H9 (cell line): ENCODE data around the gene AP1B1. TPM values are rescaled to one million over a fixed set of nuclear protein-coding genes. Genes with fewer than 3 reads are reported as not detected.
A peak's percentile ranks its signal among the peaks of the same experiment; 100 is the strongest.

Source experiments
- DNase-seq: peaks from one replicate; pipeline ENCODE4 v3.0.0-alpha.2; 2017
- H2AFZ ChIP-seq: one replicate; pipeline ENCODE4 v1.6.1; 2013; ENCODE audit warnings: mild to moderate bottlenecking, low read length, control low read depth, moderate library complexity
- H2AK5ac ChIP-seq: 2 replicates; pipeline ENCODE4 v1.6.1; 2013; ENCODE audit warnings: low read length, control low read depth, mixed read lengths; ENCODE audit not compliant: insufficient read length
- H2BK120ac ChIP-seq: one replicate; pipeline ENCODE4 v1.6.1; 2013; ENCODE audit warnings: low read depth, mild to moderate bottlenecking, low read length, control low read depth, inconsistent platforms; ENCODE audit not compliant: poor library complexity, severe bottlenecking
- H2BK12ac ChIP-seq: 2 replicates; pipeline ENCODE4 v1.6.1; 2013; ENCODE audit warnings: low read length, control low read depth, mixed read lengths, low read depth; ENCODE audit not compliant: insufficient read length
- H2BK15ac ChIP-seq: 2 replicates; pipeline ENCODE4 v1.6.1; 2013; ENCODE audit warnings: low read depth, low read length, control low read depth
- H2BK20ac ChIP-seq: one replicate; pipeline ENCODE4 v1.6.1; 2013; ENCODE audit warnings: low read depth, mild to moderate bottlenecking, low read length, control low read depth, inconsistent platforms; ENCODE audit not compliant: poor library complexity, severe bottlenecking
- H2BK5ac ChIP-seq: 2 replicates; pipeline ENCODE4 v1.6.1; 2013; ENCODE audit warnings: low read length, control low read depth, mixed read lengths; ENCODE audit not compliant: insufficient read length
- H3K14ac ChIP-seq: 2 replicates; pipeline ENCODE4 v1.6.1; 2013; ENCODE audit warnings: low read length, control low read depth; ENCODE audit not compliant: insufficient read depth
- H3K18ac ChIP-seq: 2 replicates; pipeline ENCODE4 v1.6.1; 2013; ENCODE audit warnings: low read depth, mild to moderate bottlenecking, mixed read lengths, low read length, control low read depth; ENCODE audit not compliant: insufficient read length
- H3K23ac ChIP-seq: 2 replicates; pipeline ENCODE4 v1.6.1; 2013; ENCODE audit warnings: low read length, control low read depth, mixed read lengths, low read depth; ENCODE audit not compliant: insufficient read length
- H3K23me2 ChIP-seq: 2 replicates; pipeline ENCODE4 v1.6.1; 2013; ENCODE audit warnings: low read depth, mild to moderate bottlenecking, mixed read lengths, low read length, control low read depth; ENCODE audit not compliant: insufficient read length, poor library complexity, severe bottlenecking
- H3K27ac ChIP-seq: 2 replicates; pipeline ENCODE4 v1.5.1; 2013; ENCODE audit warnings: low read length, control low read depth, mixed read lengths, low read depth; ENCODE audit not compliant: insufficient read length
- H3K27me3 ChIP-seq: 2 replicates; pipeline ENCODE4 v1.6.1; 2013; ENCODE audit warnings: low read length, control low read depth, inconsistent platforms; ENCODE audit not compliant: insufficient read depth
- H3K4ac ChIP-seq: 2 replicates; pipeline ENCODE4 v1.6.1; 2013; ENCODE audit warnings: low read depth, mild to moderate bottlenecking, control low read depth, inconsistent platforms, low read length, moderate library complexity
- H3K4me1 ChIP-seq: 2 replicates; pipeline ENCODE4 v1.6.1; 2013; ENCODE audit warnings: low read length, control low read depth, inconsistent platforms; ENCODE audit not compliant: insufficient read depth
- H3K4me2 ChIP-seq: 2 replicates; pipeline ENCODE4 v1.6.1; 2013; ENCODE audit warnings: low read length, control low read depth, mixed read lengths; ENCODE audit not compliant: insufficient read length, insufficient read depth
- H3K56ac ChIP-seq: 2 replicates; pipeline ENCODE4 v1.6.1; 2013; ENCODE audit warnings: low read depth, mild to moderate bottlenecking, mixed read lengths, low read length, control low read depth; ENCODE audit not compliant: insufficient read length
- H3K79me1 ChIP-seq: 2 replicates; pipeline ENCODE4 v1.6.1; 2013; ENCODE audit warnings: low read depth, mild to moderate bottlenecking, moderate library complexity, low read length, control low read depth, inconsistent platforms; ENCODE audit not compliant: insufficient read depth, poor library complexity, severe bottlenecking
- H3K79me2 ChIP-seq: 2 replicates; pipeline ENCODE4 v1.6.1; 2013; ENCODE audit warnings: low read length, control low read depth, inconsistent platforms; ENCODE audit not compliant: insufficient read depth
- H3K9ac ChIP-seq: 2 replicates; pipeline ENCODE4 v1.6.1; 2013; ENCODE audit warnings: low read length, control low read depth, mixed read lengths; ENCODE audit not compliant: insufficient read length; ENCODE audit errors: extremely low read depth
- H3K9me3 ChIP-seq: one replicate; pipeline ENCODE4 v1.6.1; 2013; ENCODE audit warnings: low read depth, low read length, inconsistent platforms; ENCODE audit not compliant: control insufficient read depth
- H3T11ph ChIP-seq: one replicate; pipeline ENCODE4 v1.6.1; 2013; ENCODE audit warnings: mild to moderate bottlenecking, low read length, control low read depth, inconsistent platforms
- H4K20me1 ChIP-seq: one replicate; pipeline ENCODE4 v1.6.1; 2013; ENCODE audit not compliant: control insufficient read depth, insufficient read length, insufficient read depth
- H4K5ac ChIP-seq: 2 replicates; pipeline ENCODE4 v1.6.1; 2013; ENCODE audit warnings: low read depth, mild to moderate bottlenecking, mixed read lengths, low read length, control low read depth; ENCODE audit not compliant: insufficient read length
- H4K8ac ChIP-seq: replicated peaks from 2 replicates; pipeline ENCODE4 v1.6.1; 2013; ENCODE audit warnings: low read length, control low read depth, mixed read lengths, low read depth; ENCODE audit not compliant: insufficient read length
- H4K91ac ChIP-seq: 2 replicates; pipeline ENCODE4 v1.6.1; 2013; ENCODE audit warnings: low read depth, mild to moderate bottlenecking, moderate library complexity, mixed read lengths, low read length, control low read depth; ENCODE audit not compliant: insufficient read length
- H3K27ac Mint-ChIP-seq, 3 experiments: 2 replicates in 2 of 3; 3 replicates in 1 of 3; pipeline ENCODE4 v1.8.0; 2020 to 2021; ENCODE audit warnings: mixed read lengths in 3 of 3, mild to moderate bottlenecking in 1 of 3, moderate library complexity in 1 of 3
- H3K27me3 Mint-ChIP-seq: 2 replicates; pipeline ENCODE4 v1.8.0; 2021; ENCODE audit warnings: low read depth, mild to moderate bottlenecking, moderate library complexity, mixed read lengths
- H3K36me3 Mint-ChIP-seq, 3 experiments: 2 replicates in 2 of 3; 3 replicates in 1 of 3; pipeline ENCODE4 v1.8.0; 2020 to 2021; ENCODE audit warnings: low read depth in 3 of 3, mixed read lengths in 3 of 3; ENCODE audit not compliant: insufficient read depth in 1 of 3
- H3K4me1 Mint-ChIP-seq, 2 experiments: 2 replicates each; pipeline ENCODE4 v1.8.0; 2020; ENCODE audit warnings: mixed read lengths in 2 of 2
- H3K4me3 Mint-ChIP-seq, 2 experiments: 2 replicates in 1 of 2; 3 replicates in 1 of 2; pipeline ENCODE4 v1.8.0; 2020 to 2021; ENCODE audit warnings: mild to moderate bottlenecking in 2 of 2, mixed read lengths in 2 of 2, moderate library complexity in 1 of 2
- H3K9me3 Mint-ChIP-seq, 2 experiments: 2 replicates in 1 of 2; 3 replicates in 1 of 2; pipeline ENCODE4 v1.8.0; 2020; ENCODE audit warnings: mild to moderate bottlenecking in 2 of 2, mixed read lengths in 2 of 2, moderate library complexity in 1 of 2
- WGBS: extraction: QIAGEN DNeasy Blood & Tissue Kit; methylation state at CpG from one replicate; pipeline ENCODE4 v1.1.7; 2013; ENCODE audit warnings: missing lambda C conversion rate, low lambda C conversion rate, mixed read lengths; ENCODE audit not compliant: insufficient read length; ENCODE audit errors: extremely low coverage; 5-methylcytosine and 5-hydroxymethylcytosine counted together
- total RNA-seq: library from RNA; stranded (reverse); gene quantifications from 2 replicates; pipeline ENCODE4 v1.2.1, GENCODE V29; 2021
- TF ChIP-seq, protein P1 (sequence below): fragments of 200-600 bp; sonication (generic); conservative IDR thresholded peaks from 3 replicates; pipeline ENCODE4 v1.8.0; 2021; ENCODE audit warnings: antibody characterized with exemption, mild to moderate bottlenecking

AP1B1 gene
- total RNA-seq, 1 experiment from 2014 or later, result 64.0 TPM

DNA sequence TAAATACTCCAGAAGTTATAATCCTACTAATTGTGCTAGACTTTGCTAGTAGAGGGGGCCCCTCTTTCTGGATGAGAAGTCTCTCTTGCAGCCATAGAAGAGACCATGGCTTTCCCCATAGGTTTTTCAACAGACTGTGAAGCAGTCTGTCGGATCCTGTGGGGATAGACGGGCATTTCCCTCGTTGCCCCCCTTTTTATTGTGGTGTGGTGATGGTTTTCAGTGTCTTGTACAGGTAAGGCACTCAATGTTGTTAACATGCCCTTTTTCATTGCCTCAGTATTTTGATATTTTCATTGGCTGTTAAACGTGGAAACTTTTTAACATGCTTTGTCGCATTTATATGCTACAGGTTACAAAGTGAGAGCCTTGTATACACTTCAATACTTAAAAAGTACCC, 98.3 kb downstream of the AP1B1 start:
- H3K27ac ChIP-seq, result no peak overlapping the region
- H2BK120ac ChIP-seq, result no peak overlapping the region
- H2AFZ ChIP-seq, result no peak overlapping the region
- H3K27ac Mint-ChIP-seq, result 0 out of 7 replicates have a peak overlapping the region, but pooled peaks of 1 of the 3 experiments have one; percentile 44
- WGBS, result no CpG with 5 or more reads among the region's 5 CpGs
- no peak overlapping the region for H2AK5ac ChIP-seq
- H3K18ac ChIP-seq, result no peak overlapping the region
- no peak overlapping the region for H3K4ac ChIP-seq
- no peak overlapping the region for H4K91ac ChIP-seq
- H3K14ac ChIP-seq, result no peak overlapping the region
- H4K8ac ChIP-seq, result no peak overlapping the region
- H3K27me3 ChIP-seq, result no peaks in the 10 kb centered on the region
- no peaks in the 10 kb centered on the region for H3K27me3 Mint-ChIP-seq
- H4K20me1 ChIP-seq, result no peaks in the 10 kb centered on the region
- H2BK20ac ChIP-seq, result no peak overlapping the region
- no peaks in the 10 kb centered on the region for H3K9me3 Mint-ChIP-seq
- no peaks in the 10 kb centered on the region for H3K23me2 ChIP-seq
- H3K9ac ChIP-seq, result no peak overlapping the region
- peaks cover 0 to 7% of the 10 kb centered on the region in 2 experiments; a peak in 1 of 4 replicates for H3K4me1 Mint-ChIP-seq
- no peaks in the 10 kb centered on the region for H3K4me1 ChIP-seq
- no peaks in the 10 kb centered on the region for H3K79me1 ChIP-seq
- TF ChIP-seq, protein P1, sequence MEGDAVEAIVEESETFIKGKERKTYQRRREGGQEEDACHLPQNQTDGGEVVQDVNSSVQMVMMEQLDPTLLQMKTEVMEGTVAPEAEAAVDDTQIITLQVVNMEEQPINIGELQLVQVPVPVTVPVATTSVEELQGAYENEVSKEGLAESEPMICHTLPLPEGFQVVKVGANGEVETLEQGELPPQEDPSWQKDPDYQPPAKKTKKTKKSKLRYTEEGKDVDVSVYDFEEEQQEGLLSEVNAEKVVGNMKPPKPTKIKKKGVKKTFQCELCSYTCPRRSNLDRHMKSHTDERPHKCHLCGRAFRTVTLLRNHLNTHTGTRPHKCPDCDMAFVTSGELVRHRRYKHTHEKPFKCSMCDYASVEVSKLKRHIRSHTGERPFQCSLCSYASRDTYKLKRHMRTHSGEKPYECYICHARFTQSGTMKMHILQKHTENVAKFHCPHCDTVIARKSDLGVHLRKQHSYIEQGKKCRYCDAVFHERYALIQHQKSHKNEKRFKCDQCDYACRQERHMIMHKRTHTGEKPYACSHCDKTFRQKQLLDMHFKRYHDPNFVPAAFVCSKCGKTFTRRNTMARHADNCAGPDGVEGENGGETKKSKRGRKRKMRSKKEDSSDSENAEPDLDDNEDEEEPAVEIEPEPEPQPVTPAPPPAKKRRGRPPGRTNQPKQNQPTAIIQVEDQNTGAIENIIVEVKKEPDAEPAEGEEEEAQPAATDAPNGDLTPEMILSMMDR, result no peak
- no peak overlapping the region for H3K23ac ChIP-seq
- H4K5ac ChIP-seq, result no peak overlapping the region
- H3K79me2 ChIP-seq, result no peaks in the 10 kb centered on the region
- no peak overlapping the region for H3K4me2 ChIP-seq
- peaks cover 63 to 99% (median 96%) of the 10 kb centered on the region in 3 experiments for H3K36me3 Mint-ChIP-seq
- no peak overlapping the region for H3K56ac ChIP-seq
- no peaks in the 10 kb centered on the region for H3K9me3 ChIP-seq
- no peak overlapping the region for H2BK15ac ChIP-seq
- H2BK5ac ChIP-seq, result no peak overlapping the region
- H3T11ph ChIP-seq, result no peak overlapping the region
- no peak for DNase-seq
- no peak overlapping the region for H3K4me3 Mint-ChIP-seq
- H2BK12ac ChIP-seq, result no peak overlapping the region
